Measurements from ENCODE around the gene R3HDM1.

DNA sequence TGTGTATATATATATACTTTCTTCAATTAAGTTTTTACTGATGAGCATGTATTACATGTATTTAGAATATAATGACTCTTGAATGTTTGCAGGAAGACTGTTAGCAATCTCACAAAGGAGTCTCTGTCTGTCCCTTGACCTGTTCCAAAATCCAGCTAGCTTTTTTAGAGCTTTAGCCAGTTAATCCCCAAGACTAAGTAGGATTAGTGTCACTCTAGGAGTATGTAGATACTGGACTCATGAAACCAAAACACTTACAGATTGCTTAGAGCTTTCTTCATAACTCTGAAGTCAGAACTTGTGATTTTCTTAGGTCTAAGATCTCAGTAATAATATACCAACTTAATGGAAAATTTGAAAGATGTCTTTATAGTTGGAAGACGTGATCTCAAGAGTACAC is 212.6 kb downstream of the R3HDM1 start:
- TF ChIP-seq, protein P1, sequence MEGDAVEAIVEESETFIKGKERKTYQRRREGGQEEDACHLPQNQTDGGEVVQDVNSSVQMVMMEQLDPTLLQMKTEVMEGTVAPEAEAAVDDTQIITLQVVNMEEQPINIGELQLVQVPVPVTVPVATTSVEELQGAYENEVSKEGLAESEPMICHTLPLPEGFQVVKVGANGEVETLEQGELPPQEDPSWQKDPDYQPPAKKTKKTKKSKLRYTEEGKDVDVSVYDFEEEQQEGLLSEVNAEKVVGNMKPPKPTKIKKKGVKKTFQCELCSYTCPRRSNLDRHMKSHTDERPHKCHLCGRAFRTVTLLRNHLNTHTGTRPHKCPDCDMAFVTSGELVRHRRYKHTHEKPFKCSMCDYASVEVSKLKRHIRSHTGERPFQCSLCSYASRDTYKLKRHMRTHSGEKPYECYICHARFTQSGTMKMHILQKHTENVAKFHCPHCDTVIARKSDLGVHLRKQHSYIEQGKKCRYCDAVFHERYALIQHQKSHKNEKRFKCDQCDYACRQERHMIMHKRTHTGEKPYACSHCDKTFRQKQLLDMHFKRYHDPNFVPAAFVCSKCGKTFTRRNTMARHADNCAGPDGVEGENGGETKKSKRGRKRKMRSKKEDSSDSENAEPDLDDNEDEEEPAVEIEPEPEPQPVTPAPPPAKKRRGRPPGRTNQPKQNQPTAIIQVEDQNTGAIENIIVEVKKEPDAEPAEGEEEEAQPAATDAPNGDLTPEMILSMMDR (IDR thresholded peaks at IDR 0.05), result no peak
- TF ChIP-seq POLR2A (IDR thresholded peaks at IDR 0.05) (no peak), EP300 (IDR thresholded peaks at IDR 0.05) (no peak)
